ENCODE measurements around the gene CDK16.

GRCh38 chrX:47239199-47239598 lies 20.7 kb downstream of the CDK16 start:
- TF ChIP-seq REST (IDR thresholded peaks at IDR 0.05; ENCODE audit: insufficient read depth in 1 of 2, low read depth in 2 of 2, low read length in 1 of 2) (no peak), CTCF (IDR thresholded peaks at IDR 0.05) (no peak), SIN3A (IDR thresholded peaks at IDR 0.05; ENCODE audit: borderline replicate concordance, insufficient read depth, low read depth, low read length) (no peak)

Measured in Panc1 (cell line).